Fibroblast of lung (primary cell): ENCODE data around the gene NDUFA6.

Experiments
- CTCF ChIP-seq, 2 donors: IDR thresholded peaks in 1 of 2; conservative IDR thresholded peaks in 1 of 2; 1 replicate in 1 of 2; 2 replicates in 1 of 2; pipeline ENCODE4 v1.5.1; 2011 to 2012; ENCODE audit warnings: low read length in 2 of 2, control low read depth in 1 of 2, inconsistent platforms in 1 of 2, low read depth in 1 of 2, mild to moderate bottlenecking in 1 of 2
- EZH2 ChIP-seq: IDR thresholded peaks from 2 replicates; pipeline ENCODE4 v1.5.1; 2012; ENCODE audit warnings: low read length, control low read depth, mild to moderate bottlenecking; ENCODE audit errors: missing control alignments

GRCh38 chr22:42132457-42132856 lies 41.9 kb upstream of the NDUFA6 start:
- TF ChIP-seq CTCF (conservative IDR thresholded peaks at IDR 0.05 in 1 of 2, IDR thresholded peaks at IDR 0.05 in 1 of 2; ENCODE audit: low read depth in 1 of 2, low read length in 2 of 2): no peak
- TF ChIP-seq EZH2: no peak
